ENCODE data around the gene MATCAP1.

MATCAP1 gene

GRCh38 chr16:67190448-67191399 lies 7.0 kb upstream of the MATCAP1 start:
- DNase-seq = no peak

- no peak for DNase-seq
Observed at GRCh38 chr16:67190041-67190440, 6.3 kb upstream of the MATCAP1 start, which contains the start of gene EXOC3L1. Gene EXOC3L1 (minus strand): TSS chr16:67190136. CDS start chr16:67189676, 460 bp downstream.

- no peak for DNase-seq
Observed at GRCh38 chr16:67188798-67189197, 5.0 kb upstream of the MATCAP1 start.

GRCh38 chr16:67188323-67188722 lies 4.6 kb upstream of the MATCAP1 start:
- no peak for DNase-seq

- DNase-seq = no peak
Observed at GRCh38 chr16:67187175-67187890, 3.6 kb upstream of the MATCAP1 start.

GRCh38 chr16:67186550-67186950 lies 2.8 kb upstream of the MATCAP1 start:
- no peak for DNase-seq

GRCh38 chr16:67185651-67186134 lies 1.9 kb upstream of the MATCAP1 start:
- no peak for DNase-seq

GRCh38 chr16:67184995-67185650 lies 1.4 kb upstream of the MATCAP1 start:
- peak; percentile 70 for DNase-seq

- no peak for DNase-seq
Observed at GRCh38 chr16:67184453-67184994, 761 bp upstream of the MATCAP1 start.

- no peak for DNase-seq
Observed at GRCh38 chr16:67183284-67183626, 508 bp downstream of the MATCAP1 start.

- no peak for DNase-seq
Observed at GRCh38 chr16:67182288-67182687, 1.5 kb downstream of the MATCAP1 start.

GRCh38 chr16:67181346-67181745 lies 2.4 kb downstream of the MATCAP1 start:
- no peak for DNase-seq

GRCh38 chr16:67180166-67180565 lies 3.6 kb downstream of the MATCAP1 start:
- DNase-seq = no peak

- no peak for DNase-seq
Observed at GRCh38 chr16:67179421-67180080, 4.2 kb downstream of the MATCAP1 start.

- peak; percentile 93 for DNase-seq
Observed at GRCh38 chr16:67177743-67178699, 5.7 kb downstream of the MATCAP1 start.

GRCh38 chr16:67176662-67177061 lies 7.1 kb downstream of the MATCAP1 start:
- DNase-seq = no peak

- DNase-seq = no peak
Observed at GRCh38 chr16:67174706-67175231, 9.0 kb downstream of the MATCAP1 start.

- peak; percentile 88 for DNase-seq
Observed at GRCh38 chr16:67173808-67174705, 9.7 kb downstream of the MATCAP1 start.

- no peak for DNase-seq
Observed at GRCh38 chr16:67173323-67173722, 10.4 kb downstream of the MATCAP1 start.

Measured in DMS153 (cell line).